ENCODE measurements around the gene CSF3. TPM values are rescaled to one million over a fixed set of nuclear protein-coding genes. Genes with fewer than 3 reads are reported as not detected.
A peak's percentile ranks its signal among the peaks of the same experiment; 100 is the strongest.

Gene CSF3
- total RNA-seq, 1 experiment from 2014 or later = not detected

DNA sequence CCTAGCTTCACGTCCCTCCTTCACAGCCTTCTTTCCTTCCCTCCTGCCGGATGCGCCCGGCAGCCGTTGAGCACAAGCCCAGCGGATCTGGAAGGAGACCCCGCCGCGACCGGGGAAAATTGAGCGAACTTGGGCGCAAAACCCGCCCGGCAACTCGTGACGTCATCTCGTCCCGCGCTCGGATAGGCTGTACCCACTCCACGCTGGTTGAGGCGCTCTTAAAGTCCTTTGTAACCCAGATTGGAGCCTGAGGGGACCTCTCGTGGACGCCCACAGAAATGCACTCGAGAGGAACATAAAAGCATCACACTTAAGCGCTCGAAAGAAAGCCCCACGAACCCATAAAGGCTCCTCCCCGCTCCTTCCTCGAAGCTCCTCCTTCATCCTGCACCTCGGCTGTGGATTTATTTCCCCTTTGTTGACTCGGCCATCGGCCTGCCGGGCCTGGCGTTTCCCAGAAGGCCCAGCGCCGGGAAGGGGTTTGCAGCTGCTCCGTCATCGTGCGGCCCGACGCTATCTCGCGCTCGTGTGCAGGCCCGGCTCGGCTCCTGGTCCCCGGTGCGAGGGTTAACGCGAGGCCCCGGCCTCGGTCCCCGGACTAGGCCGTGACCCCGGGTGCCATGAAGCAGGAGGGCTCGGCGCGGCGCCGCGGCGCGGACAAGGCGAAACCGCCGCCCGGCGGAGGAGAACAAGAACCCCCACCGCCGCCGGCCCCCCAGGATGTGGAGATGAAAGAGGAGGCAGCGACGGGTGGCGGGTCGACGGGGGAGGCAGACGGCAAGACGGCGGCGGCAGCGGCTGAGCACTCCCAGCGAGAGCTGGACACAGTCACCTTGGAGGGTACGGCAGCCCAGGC lies 34.7 kb upstream of the CSF3 start, which contains the start of gene PSMD3:
Gene PSMD3 (plus strand): TSS at position 457 of the 856 bp plus-strand sequence. CDS start 164 bp downstream, at position 621.
- peak within 1 kb of the TSS; percentile 90 to 95 for H3K4me3 ChIP-seq (ENCODE audit: low read depth in 2 of 2, low read length in 2 of 2)
- TF ChIP-seq SIN3A (IDR thresholded peaks at IDR 0.05; ENCODE audit: borderline replicate concordance, insufficient read depth, low read depth, low read length) (peak; percentile 97; the same call in 1 of the 2 replicates), TCF7L2 (IDR thresholded peaks at IDR 0.05; ENCODE audit: low read depth, low read length) (peak; percentile 90), POLR2AphosphoS5 (IDR thresholded peaks at IDR 0.05; ENCODE audit: low read depth, low read length) (peak; percentile 98)
- TF ChIP-seq, protein P1, sequence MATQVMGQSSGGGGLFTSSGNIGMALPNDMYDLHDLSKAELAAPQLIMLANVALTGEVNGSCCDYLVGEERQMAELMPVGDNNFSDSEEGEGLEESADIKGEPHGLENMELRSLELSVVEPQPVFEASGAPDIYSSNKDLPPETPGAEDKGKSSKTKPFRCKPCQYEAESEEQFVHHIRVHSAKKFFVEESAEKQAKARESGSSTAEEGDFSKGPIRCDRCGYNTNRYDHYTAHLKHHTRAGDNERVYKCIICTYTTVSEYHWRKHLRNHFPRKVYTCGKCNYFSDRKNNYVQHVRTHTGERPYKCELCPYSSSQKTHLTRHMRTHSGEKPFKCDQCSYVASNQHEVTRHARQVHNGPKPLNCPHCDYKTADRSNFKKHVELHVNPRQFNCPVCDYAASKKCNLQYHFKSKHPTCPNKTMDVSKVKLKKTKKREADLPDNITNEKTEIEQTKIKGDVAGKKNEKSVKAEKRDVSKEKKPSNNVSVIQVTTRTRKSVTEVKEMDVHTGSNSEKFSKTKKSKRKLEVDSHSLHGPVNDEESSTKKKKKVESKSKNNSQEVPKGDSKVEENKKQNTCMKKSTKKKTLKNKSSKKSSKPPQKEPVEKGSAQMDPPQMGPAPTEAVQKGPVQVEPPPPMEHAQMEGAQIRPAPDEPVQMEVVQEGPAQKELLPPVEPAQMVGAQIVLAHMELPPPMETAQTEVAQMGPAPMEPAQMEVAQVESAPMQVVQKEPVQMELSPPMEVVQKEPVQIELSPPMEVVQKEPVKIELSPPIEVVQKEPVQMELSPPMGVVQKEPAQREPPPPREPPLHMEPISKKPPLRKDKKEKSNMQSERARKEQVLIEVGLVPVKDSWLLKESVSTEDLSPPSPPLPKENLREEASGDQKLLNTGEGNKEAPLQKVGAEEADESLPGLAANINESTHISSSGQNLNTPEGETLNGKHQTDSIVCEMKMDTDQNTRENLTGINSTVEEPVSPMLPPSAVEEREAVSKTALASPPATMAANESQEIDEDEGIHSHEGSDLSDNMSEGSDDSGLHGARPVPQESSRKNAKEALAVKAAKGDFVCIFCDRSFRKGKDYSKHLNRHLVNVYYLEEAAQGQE (IDR thresholded peaks at IDR 0.05; ENCODE audit: insufficient read depth in 1 of 2, low read depth in 2 of 2, low read length in 1 of 2) = peak in 1 of 2 experiments; percentile 64; a peak in 3 of 4 replicates
- TF ChIP-seq, protein P2, sequence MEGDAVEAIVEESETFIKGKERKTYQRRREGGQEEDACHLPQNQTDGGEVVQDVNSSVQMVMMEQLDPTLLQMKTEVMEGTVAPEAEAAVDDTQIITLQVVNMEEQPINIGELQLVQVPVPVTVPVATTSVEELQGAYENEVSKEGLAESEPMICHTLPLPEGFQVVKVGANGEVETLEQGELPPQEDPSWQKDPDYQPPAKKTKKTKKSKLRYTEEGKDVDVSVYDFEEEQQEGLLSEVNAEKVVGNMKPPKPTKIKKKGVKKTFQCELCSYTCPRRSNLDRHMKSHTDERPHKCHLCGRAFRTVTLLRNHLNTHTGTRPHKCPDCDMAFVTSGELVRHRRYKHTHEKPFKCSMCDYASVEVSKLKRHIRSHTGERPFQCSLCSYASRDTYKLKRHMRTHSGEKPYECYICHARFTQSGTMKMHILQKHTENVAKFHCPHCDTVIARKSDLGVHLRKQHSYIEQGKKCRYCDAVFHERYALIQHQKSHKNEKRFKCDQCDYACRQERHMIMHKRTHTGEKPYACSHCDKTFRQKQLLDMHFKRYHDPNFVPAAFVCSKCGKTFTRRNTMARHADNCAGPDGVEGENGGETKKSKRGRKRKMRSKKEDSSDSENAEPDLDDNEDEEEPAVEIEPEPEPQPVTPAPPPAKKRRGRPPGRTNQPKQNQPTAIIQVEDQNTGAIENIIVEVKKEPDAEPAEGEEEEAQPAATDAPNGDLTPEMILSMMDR (IDR thresholded peaks at IDR 0.05) = peak; percentile 87
- peaks cover 5% of the 10 kb centered on the region for H3K36me3 ChIP-seq (ENCODE audit: control insufficient read depth, insufficient read depth, low read length)
- peaks cover 11% of the 10 kb centered on the region; the same call in 1 of the 2 replicates for H3K4me1 ChIP-seq (ENCODE audit: control insufficient read depth, insufficient read depth, low read length)
- ATAC-seq = peak; percentile 96
- BruUV-seq (replicated peaks) = no TSS peak
- in situ Hi-C loops (cut with HindIII; ENCODE audit: low pct_unique_long_range_greater_than_20kb, low sequenced_read_pairs) (no loop called here), intact Hi-C loops (cut with micrococcal nuclease; ENCODE audit: unreplicated experiment) (no loop called here)
- H3K9me3 ChIP-seq (ENCODE audit: control insufficient read depth, insufficient read depth, low read depth, low read length) = no peaks in the 10 kb centered on the region
- ChIA-PET POLR2A (interaction anchor here (0.5 to 1.2 kb wide), 5 partner anchors 14 to 383 kb away, joined by 3 to 7 read pairs (median 4); no protein-coding TSS in a partner anchor), CTCF (interaction anchor here (0.5 to 1.0 kb wide), 7 partner anchors 22 to 109 kb away, joined by 3 to 4 read pairs (median 3); no protein-coding TSS in a partner anchor)
- DNase-seq (ENCODE audit: low read depth, low spot score) = peak; percentile 98
- H3K27me3 ChIP-seq (ENCODE audit: control insufficient read depth, insufficient read depth, low read length) = peaks cover 9% of the 10 kb centered on the region
- peak within 1 kb of the TSS; percentile 89 for H3K27ac ChIP-seq (ENCODE audit: low read length)

DNA sequence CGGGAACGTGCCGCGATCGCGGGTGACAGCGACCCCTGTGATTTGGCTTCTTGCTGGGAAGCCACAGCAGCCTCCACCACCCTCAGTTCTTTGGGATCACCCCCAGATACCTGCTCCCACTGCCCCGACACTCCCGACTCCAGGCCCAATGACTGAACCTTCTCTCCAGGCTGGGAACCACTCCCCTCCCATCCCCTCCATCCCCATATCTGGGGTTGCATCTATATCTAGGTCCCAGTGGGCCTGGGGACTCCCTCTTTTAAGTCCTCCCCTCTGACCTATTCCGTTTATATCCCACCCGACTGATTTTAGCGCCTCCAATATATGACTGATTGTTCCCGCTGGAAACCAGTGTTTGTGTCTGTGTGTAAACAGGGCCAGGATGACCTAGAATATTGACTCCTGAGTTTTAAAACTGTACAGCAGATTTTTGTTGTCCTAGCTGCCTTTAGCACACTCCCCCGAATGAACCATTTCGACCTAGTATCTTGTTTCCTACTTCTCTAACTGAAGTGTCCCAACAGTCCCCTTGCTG lies 34.0 kb upstream of the CSF3 start:
- in situ Hi-C loops (cut with HindIII; ENCODE audit: low pct_unique_long_range_greater_than_20kb, low sequenced_read_pairs) = no loop called here
- ChIA-PET CTCF (interaction anchor here (0.5 to 1.0 kb wide), 6 partner anchors 23 to 109 kb away, joined by 3 to 4 read pairs (median 3); no protein-coding TSS in a partner anchor), POLR2A (interaction anchor here (0.5 to 1.2 kb wide), 2 partner anchors 28 to 142 kb away, joined by 3 to 4 read pairs; no protein-coding TSS in a partner anchor)
- TF ChIP-seq POLR2AphosphoS5 (IDR thresholded peaks at IDR 0.05; ENCODE audit: low read depth, low read length) (no peak), SIN3A (IDR thresholded peaks at IDR 0.05; ENCODE audit: borderline replicate concordance, insufficient read depth, low read depth, low read length) (no peak), TCF7L2 (IDR thresholded peaks at IDR 0.05; ENCODE audit: low read depth, low read length) (no peak)
- TF ChIP-seq, protein P2 (IDR thresholded peaks at IDR 0.05) = no peak
- TF ChIP-seq, protein P1 (IDR thresholded peaks at IDR 0.05; ENCODE audit: insufficient read depth in 1 of 2, low read depth in 2 of 2, low read length in 1 of 2) = no peak
- Histone ChIP-seq H3K27ac (ENCODE audit: low read length) (peak overlapping the region; percentile 89), H3K27me3 (ENCODE audit: control insufficient read depth, insufficient read depth, low read length) (peaks cover 9% of the 10 kb centered on the region), H3K4me1 (ENCODE audit: control insufficient read depth, insufficient read depth, low read length) (peaks cover 11% of the 10 kb centered on the region; the same call in 1 of the 2 replicates), H3K36me3 (ENCODE audit: control insufficient read depth, insufficient read depth, low read length) (peaks cover 10% of the 10 kb centered on the region), H3K4me3 (ENCODE audit: low read depth in 2 of 2, low read length in 2 of 2) (peak overlapping the region; percentile 90 to 95), H3K9me3 (ENCODE audit: control insufficient read depth, insufficient read depth, low read depth, low read length) (no peaks in the 10 kb centered on the region)
- intact Hi-C loops (cut with micrococcal nuclease; ENCODE audit: unreplicated experiment) = no loop called here
- no TSS peak for BruUV-seq (replicated peaks)
- ATAC-seq (peak; percentile 2; the same call in 1 of the 2 replicates), DNase-seq (ENCODE audit: low read depth, low spot score) (no peak)
